D721Med (cell line): Measurements from ENCODE around the gene FBXO3.
"Not testable (repeated sequence)": the region's sequence is repeated elsewhere in the genome, so short reads cannot be mapped to it uniquely, and the experiment has no call there.

Experiments used
- DNase-seq: peaks from one replicate; pipeline ENCODE4 v3.0.0; 2011; ENCODE audit warnings: low spot score; ENCODE audit not compliant: insufficient read length
- FAIRE-seq: peaks from 2 replicates; lab custom pipeline; 2011; peaks lifted over from hg19 to GRCh38; lab: Jason Lieb, UNC
- CTCF ChIP-seq: IDR thresholded peaks from 2 replicates; pipeline ENCODE4 v1.5.1; 2012; ENCODE audit warnings: mild to moderate bottlenecking, control low read depth; ENCODE audit not compliant: insufficient read depth; ENCODE audit errors: missing control alignments

Gene FBXO3

GRCh38 chr11:33797879-33798278 lies 23.6 kb upstream of the FBXO3 start:
- TF ChIP-seq CTCF, result no peak

GRCh38 chr11:33790040-33790439 lies 15.7 kb upstream of the FBXO3 start:
- TF ChIP-seq CTCF, result no peak
- no peak for DNase-seq
- FAIRE-seq, result no peak

More at GRCh38 chr11:33797879-33798278, 23.6 kb upstream of the FBXO3 start:
- FAIRE-seq (no peak), DNase-seq (no peak)

- not testable (repeated sequence) for FAIRE-seq, DNase-seq
Observed at GRCh38 chr11:33788095-33788494, 13.8 kb upstream of the FBXO3 start.

- FAIRE-seq, result no peak
- no peak for DNase-seq
- no peak for TF ChIP-seq CTCF
Observed at GRCh38 chr11:33787076-33787475, 12.8 kb upstream of the FBXO3 start.

GRCh38 chr11:33785609-33786008 lies 11.3 kb upstream of the FBXO3 start:
- DNase-seq (no peak), FAIRE-seq (no peak)
- no peak for TF ChIP-seq CTCF

- no peak for TF ChIP-seq CTCF
Observed at GRCh38 chr11:33779849-33780528, 5.7 kb upstream of the FBXO3 start.

GRCh38 chr11:33778675-33779074 lies 4.4 kb upstream of the FBXO3 start:
- FAIRE-seq, result peak; percentile 29

More at GRCh38 chr11:33779849-33780528, 5.7 kb upstream of the FBXO3 start:
- DNase-seq, result no peak
- no peak for FAIRE-seq

More at GRCh38 chr11:33778675-33779074, 4.4 kb upstream of the FBXO3 start:
- DNase-seq, result peak; percentile 28
- TF ChIP-seq CTCF, result no peak
